ENCODE measurements around the gene FAM149B1. TPM values are rescaled to one million over a fixed set of nuclear protein-coding genes. Genes with fewer than 3 reads are reported as not detected.

The FAM149B1 gene
- total RNA-seq, 4 donors from 2014 or later, result 11.0 to 37.4 (median 19.0) TPM

GRCh38 chr10:73239908-73240307 is 72.0 kb downstream of the FAM149B1 start:
- no peaks in the 10 kb centered on the region for H3K9me3 ChIP-seq
- intact Hi-C loops (cut with DNase I; ENCODE audit: low total_unique reads), result no loop called here
- no peaks in the 10 kb centered on the region for H3K27me3 ChIP-seq
- no peak overlapping the region for H3K4me3 ChIP-seq
- no peak for TF ChIP-seq CTCF (IDR thresholded peaks at IDR 0.05)
- H3K27ac ChIP-seq, result no peak overlapping the region
- DNase-seq, result no peak
- H3K36me3 ChIP-seq, result no peaks in the 10 kb centered on the region
- no peaks in the 10 kb centered on the region for H3K4me1 ChIP-seq

DNA sequence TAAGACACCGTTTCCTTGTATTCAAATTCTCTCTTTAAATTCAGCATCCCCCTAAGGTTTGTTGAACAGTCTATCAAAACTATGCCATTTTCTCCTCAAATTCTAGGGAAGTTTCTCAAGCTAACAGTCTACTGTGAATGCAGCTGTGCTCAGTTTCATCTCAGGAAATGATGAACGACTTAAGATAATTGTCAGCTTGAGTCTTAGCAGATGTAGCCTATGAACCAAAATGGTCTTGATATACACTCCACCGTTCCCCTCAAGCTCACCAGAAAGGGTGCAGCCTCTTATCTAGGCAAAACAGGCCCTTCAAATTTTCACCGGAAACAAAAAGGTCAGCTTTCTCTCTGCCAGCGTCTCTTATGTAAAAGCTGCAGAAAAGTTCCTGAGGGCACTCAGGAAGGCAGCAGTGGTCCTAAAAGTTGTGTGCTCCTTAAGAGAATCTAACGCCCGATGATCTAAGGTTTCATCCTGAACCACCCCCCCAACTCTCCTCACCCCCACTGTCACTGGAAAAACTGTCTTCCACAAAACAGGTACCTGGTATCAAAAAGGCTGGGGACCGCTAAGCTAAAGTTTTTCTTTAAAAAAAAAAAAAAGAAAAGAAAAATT is 77.1 kb downstream of the FAM149B1 start:
- no peak for DNase-seq
- intact Hi-C loops (cut with DNase I; ENCODE audit: low total_unique reads), result no loop called here
- Histone ChIP-seq H3K9me3 (no peaks in the 10 kb centered on the region), H3K4me1 (peaks cover 0 to 8% of the 10 kb centered on the region in 2 donors), H3K27me3 (no peaks in the 10 kb centered on the region), H3K27ac (no peak overlapping the region), H3K36me3 (no peaks in the 10 kb centered on the region), H3K4me3 (no peak overlapping the region)
- TF ChIP-seq CTCF (IDR thresholded peaks at IDR 0.05), result no peak
- no peak for TF ChIP-seq POLR2A (IDR thresholded peaks at IDR 0.05)

- Histone ChIP-seq H3K27me3 (no peaks in the 10 kb centered on the region), H3K4me1 (peaks cover 0 to 8% of the 10 kb centered on the region in 2 donors), H3K4me3 (peak overlapping the region; percentile 74 to 94), H3K36me3 (no peaks in the 10 kb centered on the region), H3K27ac (peak overlapping the region; percentile 75 to 86), H3K9me3 (no peaks in the 10 kb centered on the region)
- TF ChIP-seq POLR2A (IDR thresholded peaks at IDR 0.05) (no peak), CTCF (IDR thresholded peaks at IDR 0.05) (no peak)
- no peak for DNase-seq
- intact Hi-C loops (cut with DNase I; ENCODE audit: low total_unique reads), result no loop called here
Measured at GRCh38 chr10:73246322-73246645, 78.4 kb downstream of the FAM149B1 start.

- no peaks in the 10 kb centered on the region for H3K36me3 ChIP-seq
- peak within 1 kb of the TSS; percentile 75 to 86 for H3K27ac ChIP-seq
Measured at GRCh38 chr10:73246646-73247508, 79.0 kb downstream of the FAM149B1 start, which contains the start of gene DNAJC9. Gene DNAJC9, minus strand, starts transcription at chr10:73247255. Its CDS starts 66 bp downstream, at chr10:73247189.

More at GRCh38 chr10:73246646-73247508, 79.0 kb downstream of the FAM149B1 start, which contains the start of gene DNAJC9:
- intact Hi-C loops (cut with DNase I; ENCODE audit: low total_unique reads), result no loop called here
- Histone ChIP-seq H3K27me3 (no peaks in the 10 kb centered on the region), H3K4me1 (peaks cover 0 to 8% of the 10 kb centered on the region in 2 donors), H3K9me3 (no peaks in the 10 kb centered on the region), H3K4me3 (peak within 1 kb of the TSS; percentile 74 to 94)
- peak; percentile 94 to 98 for DNase-seq
- TF ChIP-seq CTCF (IDR thresholded peaks at IDR 0.05) (peak in 2 of 4 experiments; percentile 7 to 13), POLR2A (IDR thresholded peaks at IDR 0.05) (peak; percentile 44 to 72)

Data from uterus (tissue), 4 donors.